DLD1 (cell line): ENCODE data around the gene COG7.
"Not testable (repeated sequence)": the region's sequence is repeated elsewhere in the genome, so short reads cannot be mapped to it uniquely, and the experiment has no call there.

Experiments used
- in situ Hi-C: cut with HindIII; loops from 2 replicates; pipeline ENCODE4 v1.10.0; 2017; ENCODE audit warnings: low sequenced_read_pairs

COG7 gene

DNA sequence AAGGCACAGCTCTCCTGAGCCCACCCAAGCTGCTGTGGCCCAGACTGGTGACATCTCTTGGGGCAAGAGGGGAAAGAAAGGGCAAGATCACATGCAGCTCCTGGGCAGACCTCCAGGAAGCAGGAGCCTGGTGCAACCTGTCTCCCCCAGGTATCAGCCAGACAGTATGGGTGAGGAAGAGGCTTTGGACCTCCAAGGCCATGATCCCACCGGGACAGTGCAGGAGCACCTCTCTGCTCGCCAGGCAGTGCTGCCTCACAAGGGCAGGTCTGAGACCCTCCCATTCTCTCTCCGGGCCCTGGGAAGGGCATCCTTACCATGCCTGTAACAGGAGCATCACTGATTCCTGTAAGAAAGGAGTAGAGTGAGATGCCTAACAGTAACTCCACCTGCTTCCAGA, 25.6 kb upstream of the COG7 start:
- in situ Hi-C loops = no loop called here

DNA sequence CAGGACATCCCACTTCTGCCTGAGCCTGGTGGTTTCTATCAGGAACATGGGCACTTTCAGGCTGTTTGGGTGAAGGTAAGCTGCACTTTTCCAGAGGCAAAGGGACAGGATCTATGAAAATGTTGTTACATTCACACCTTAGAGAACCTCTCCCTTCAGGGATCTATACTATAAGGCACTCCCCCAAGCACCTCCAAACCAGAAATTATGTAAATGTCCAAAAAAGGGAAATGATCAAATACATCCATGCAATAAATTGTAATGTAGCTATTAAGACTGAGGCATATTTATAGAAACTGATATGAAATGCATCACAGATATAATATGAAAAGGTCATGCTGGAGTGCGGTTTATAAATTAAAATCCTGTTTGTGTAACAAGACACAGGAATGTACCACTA, 23.3 kb upstream of the COG7 start:
- in situ Hi-C loops = no loop called here

DNA sequence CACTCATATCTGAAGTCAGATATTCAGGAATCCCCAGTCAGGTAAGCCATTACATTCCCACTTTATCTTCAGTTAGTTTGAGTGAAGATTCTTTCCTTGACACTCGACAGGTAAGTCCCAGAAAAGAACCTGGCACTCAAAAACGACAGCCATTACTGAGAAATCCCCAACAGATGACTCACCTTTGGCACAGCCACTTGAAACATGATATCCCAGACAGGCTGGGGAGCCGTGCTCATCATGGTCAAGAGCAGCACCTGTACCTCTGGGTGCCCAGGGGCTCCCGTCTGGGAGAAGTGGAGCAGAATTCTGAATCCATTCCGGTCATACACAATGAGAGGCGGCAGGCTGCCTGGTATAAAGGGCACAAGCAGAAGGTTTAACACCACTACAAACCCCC, 16.8 kb upstream of the COG7 start:
- in situ Hi-C loops = no loop called here

DNA sequence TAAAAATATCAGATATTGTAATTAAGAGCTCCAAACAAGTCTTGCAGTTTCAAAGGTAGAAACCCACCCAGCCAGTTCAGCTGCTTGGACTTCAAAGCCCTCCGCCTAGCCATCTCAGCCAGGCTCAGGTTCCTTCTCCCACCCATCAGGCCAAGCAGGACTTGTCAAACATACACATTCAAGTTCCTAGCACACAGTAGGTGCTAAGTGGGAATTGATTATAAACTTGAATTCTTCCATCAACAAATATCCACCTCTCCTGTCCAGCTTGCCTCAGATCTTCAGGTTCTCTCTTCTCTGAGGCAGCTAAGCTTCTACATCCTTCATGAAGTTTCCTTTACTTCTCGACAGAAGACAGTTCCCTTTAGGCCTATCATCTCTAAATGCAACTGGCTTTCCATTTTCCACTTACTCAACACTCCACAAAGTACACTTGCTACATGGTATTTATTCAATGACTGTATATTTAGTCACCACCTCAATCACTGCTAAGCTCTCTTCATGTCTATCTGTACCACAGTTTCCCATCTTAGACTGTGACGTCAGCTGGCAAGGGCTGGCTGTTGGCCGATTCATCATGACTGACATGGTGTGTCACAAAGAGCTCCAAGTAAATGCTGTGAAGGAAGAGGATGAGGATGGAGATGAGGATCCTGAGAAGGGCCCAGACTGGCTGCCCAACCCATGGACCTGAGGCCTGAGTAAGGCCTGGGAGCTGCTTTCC, 13.3 kb upstream of the COG7 start:
- in situ Hi-C loops = no loop called here

DNA sequence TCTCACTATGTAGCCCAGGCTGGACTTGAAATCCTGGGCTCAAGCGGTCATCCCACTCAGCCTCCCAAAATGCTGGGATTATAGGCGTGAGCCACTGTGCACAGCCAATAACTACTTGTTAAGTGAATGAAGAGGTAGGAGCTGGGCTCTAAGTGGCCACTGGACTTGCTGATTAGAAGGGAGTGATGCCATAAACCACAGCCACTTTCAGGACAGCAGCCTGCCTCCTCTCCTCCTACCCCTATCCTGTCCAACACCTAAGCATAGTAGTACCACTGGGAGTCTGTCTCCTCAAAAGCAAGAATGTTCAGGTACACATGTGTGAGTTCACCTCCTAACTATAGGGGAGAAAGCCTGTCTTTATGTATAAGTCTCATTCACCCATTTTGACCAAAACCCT, 12.2 kb upstream of the COG7 start:
- in situ Hi-C loops = no loop called here

DNA sequence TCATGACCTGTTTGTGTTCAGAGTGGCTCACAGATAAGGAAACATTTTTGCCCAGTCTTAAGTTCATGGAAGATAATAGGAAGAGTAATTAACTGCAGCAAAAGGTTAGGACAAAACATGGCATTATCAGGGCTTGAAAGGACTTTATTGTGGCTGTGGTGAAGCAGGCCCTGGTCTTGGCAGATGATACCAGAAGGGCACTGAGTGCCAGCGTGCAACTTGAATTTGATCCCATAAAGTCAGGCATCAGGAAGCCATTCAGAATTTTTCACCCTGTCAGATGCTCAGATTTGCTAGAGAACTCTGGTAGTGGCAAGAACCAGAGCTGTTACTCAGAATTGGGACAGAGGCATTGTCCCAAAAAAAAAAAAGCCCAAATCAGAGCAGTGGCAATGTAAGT, 11.2 kb upstream of the COG7 start:
- in situ Hi-C loops = no loop called here

DNA sequence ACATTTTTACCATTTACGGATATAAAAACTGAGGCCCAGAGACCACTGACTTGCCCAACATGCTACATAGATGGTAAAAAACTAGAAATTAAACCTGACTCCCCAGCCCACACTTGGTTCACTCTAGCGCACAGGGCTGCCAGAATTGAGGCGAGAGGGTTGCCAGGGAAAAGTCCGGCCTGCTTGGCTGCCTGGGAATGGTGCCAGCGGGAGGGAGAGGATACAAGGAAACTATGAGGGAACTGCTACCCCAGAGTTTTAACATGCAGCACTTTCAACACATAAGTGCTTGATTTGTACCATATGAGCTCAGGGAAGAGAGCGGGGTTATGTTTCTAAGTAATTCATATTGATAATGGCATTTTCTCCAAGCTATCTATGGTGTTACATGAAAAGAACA, 10.0 kb upstream of the COG7 start:
- in situ Hi-C loops = not testable (repeated sequence)

DNA sequence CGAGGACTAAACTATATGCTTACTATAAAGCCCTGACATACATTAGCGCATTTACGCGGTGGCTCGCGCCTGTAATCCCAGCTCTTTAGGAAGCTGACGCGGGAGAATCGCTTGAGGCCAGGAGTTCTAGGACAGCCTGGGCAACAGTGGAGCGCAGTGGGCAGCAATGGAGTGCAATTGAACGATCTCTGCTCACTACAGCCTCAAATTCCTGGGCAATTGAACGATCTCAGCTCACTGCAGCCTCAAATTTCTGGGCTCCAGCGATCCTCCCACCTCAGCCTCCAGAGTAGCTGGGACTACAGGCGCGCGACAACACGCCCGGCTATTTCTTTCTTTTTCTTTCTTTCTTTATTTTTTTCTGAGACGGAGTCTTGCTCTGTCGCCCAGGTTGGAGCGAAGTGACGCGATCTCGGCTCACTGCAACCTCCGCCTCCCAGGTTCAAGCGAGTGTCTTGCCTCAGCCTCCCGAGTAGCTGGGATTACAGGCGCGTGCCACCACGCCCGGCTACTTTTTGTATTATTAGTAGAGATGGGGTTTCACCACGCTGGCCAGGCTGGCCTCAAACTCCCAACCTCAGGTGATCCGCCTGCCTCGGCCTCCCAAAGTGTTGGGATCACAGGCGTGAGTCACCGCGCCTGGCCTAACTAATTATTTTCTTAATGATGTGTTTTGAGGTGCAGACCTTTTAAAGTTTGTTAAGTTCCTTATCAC, 506 bp upstream of the COG7 start:
- in situ Hi-C loops = no loop called here

DNA sequence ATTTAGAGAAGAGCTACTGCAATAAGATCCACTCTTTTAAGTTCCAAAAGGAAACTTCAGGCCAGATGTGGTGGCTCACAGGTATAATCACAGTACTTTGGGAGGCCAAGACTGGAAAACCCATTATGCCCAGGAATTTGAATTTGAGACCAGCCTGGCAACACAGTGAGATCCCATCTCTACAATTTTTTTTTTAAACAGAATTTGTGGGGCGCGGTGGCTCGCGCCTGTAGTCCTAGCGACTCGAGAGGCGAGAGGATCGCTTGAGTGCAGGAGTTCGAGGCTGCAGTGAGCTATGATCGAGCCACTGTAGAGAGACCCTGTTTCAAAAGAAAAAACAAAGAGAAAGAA, 793 bp downstream of the COG7 start:
- in situ Hi-C loops = no loop called here

DNA sequence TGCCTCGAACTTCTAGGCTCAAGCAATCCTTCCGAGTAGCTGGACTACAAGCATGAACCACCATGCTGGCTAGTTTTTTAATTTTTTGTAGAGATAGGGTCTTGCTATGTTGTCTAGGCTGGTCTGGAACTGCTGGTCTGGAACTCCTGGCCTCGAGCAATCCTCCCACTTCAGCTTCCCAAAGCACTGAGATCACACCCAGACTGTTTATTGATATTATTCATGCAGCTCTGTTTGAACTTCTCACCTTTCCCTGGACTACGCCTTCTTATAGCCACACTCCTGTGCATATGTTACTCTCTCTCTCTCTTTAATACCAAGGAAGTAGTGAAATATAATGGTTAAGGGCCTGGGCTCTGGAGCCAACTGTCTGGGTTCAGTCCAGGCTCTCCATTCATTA, 4.6 kb downstream of the COG7 start:
- in situ Hi-C loops = loop anchor here (25.0 kb wide), 1 partner anchor 261 kb away; the partner anchor contains the start of gene SCNN1G

DNA sequence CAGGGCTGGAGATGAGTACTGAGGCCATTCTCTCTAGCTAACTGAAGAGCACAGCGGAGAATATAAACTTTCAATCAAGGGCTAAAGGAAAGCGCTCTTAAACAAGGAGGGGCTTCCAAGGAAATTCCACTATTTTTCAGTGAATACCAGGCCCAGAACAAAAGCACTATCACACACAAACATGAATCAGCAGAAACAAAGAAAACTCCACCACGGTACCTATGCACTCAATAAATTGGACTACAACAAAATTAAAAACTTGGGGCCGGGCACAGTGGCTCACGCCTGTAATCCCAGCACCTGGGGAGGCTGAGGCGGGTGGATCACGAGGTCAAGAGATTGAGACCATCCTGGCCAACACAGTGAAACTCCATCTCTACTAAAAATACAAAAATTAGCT, 15.4 kb downstream of the COG7 start:
- in situ Hi-C loops = loop anchor here (25.0 kb wide), 1 partner anchor 250 kb away; the partner anchor contains the start of gene SCNN1G

DNA sequence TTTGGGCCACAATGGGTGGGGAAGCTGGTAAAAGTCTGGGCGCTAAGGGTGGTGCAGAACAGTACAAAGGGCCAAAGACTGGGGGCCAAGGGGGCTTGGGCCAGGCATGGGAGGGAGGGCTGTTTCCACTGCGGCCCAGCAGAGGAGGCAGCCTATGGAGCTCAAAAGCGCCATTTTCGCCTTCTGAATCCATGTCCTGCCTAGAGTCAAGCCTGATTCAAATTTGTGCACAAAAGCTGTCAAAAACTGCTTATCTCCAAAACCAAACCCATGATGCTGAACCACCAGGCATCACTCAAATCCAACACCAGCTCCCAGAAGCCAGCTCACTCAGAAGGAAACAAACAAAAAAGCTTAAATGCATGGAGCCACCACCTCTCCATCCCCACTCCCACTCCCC, 16.0 kb downstream of the COG7 start:
- in situ Hi-C loops = loop anchor here (25.0 kb wide), 1 partner anchor 250 kb away; the partner anchor contains the start of gene SCNN1G

DNA sequence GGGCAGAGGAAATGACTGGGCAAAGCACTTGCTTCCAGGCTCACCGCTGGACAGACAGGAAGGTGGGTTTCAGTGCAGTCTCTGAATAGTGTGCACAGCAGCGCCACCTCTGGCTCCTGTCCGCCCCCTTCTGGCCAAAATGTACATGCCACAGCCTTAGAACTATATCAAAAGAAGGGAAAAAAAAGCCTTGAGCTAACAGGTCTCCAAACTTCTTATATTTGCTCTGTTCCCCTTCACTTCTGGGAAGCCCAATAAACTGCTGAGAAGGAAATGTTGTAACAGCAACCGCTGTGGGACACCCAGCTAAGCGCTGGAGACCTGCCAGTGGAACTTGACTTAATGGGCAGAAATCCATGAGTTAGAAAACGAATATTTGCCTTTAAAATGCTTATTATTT, 17.5 kb downstream of the COG7 start:
- in situ Hi-C loops = loop anchor here (25.0 kb wide), 1 partner anchor 248 kb away; the partner anchor contains the start of gene SCNN1G

DNA sequence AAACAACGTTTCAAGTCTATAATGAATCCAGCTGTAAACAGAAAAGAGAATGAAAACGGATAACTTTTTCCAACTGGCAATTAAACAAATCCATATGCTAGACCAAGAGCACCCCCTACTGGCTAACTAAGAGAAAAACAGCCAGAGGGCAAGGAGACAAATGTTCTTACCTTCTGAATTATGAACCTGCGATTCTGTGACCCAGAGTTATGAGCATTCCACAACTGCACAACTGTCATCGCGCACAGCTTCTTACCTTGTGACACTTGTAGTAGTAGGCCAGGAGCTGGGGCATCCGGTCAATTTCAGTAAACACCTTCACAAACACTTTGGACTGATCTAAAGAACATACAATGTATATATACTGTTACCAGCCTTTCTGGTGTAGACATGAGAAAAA, 18.6 kb downstream of the COG7 start:
- in situ Hi-C loops = loop anchor here (25.0 kb wide), 1 partner anchor 247 kb away; the partner anchor contains the start of gene SCNN1G

DNA sequence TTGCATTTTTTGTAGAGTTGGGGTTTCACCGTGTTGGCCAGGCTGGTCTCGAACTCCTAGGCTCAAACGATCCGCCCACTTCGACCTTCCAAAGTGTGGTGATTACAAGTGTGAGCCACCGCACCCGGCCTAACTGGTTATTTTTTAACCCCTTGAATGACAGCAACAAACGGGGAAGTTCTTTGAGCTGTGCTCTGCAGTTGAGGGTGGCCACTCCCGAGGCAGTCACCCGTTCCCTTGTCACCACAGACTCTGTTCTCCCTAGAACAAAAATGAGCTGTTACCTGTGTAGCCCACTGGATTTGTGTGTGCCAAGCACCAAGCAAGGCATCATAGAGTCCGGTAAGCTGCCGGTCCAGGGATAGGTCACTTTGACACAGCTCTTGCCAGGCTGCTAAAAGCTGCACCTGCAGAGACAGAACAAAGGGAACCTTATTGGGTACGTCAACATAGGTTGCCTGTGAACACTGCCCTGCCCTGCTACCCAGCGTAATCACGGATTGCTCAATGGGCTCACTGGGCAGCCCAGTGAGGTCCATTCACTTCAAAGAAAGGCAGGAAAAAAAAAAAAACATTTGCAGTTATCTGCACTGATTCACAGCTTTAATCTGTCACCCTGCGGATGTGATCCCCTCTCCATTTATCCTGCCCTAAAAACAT, 19.6 kb downstream of the COG7 start:
- in situ Hi-C loops = loop anchor here (25.0 kb wide), 1 partner anchor 246 kb away; the partner anchor contains the start of gene SCNN1G

DNA sequence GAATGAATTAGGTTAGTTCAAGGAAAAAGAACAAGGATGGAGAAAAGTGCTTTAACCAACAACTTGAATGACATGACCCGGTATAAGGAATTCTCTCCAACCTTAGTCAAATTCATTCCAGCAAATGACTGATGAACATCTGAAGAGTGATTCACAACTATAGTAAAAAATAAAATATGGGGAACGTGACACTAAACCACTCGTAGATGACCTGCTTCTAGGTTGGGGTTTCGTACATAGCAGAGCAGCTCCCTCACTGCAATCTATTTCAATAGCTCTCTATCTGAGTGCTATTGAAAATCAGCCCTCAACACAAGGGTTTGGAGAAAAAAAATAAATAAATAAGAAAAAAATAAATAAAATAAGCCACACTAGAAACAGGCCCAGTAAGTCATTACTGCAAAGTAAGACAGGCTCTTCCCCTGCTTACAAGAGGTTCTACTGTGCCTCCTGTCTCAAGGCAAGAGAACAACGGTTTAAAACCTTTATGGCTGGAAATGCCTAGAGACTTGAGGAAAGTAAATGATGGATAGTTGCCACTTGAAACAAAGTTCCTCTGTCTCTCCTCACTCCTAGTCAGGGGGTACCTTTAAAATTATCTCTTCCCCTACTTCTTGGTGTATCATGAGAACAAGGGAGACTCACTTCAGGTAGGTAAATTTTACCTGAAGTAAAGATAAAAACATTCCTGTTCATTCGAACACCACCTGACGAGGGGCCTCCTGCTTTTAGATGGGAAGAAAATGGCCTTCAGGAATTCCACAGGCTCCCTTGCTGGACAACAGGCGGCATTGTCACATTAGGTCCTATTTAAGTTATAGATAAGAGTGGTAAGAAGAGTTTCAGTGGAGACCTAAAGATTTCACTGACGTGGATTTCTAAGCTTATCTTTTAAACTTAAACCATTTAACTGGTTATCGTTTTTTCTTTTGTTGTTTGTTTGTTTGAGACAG, 20.5 kb downstream of the COG7 start:
- in situ Hi-C loops = loop anchor here (25.0 kb wide), 1 partner anchor 245 kb away; the partner anchor contains the start of gene SCNN1G

DNA sequence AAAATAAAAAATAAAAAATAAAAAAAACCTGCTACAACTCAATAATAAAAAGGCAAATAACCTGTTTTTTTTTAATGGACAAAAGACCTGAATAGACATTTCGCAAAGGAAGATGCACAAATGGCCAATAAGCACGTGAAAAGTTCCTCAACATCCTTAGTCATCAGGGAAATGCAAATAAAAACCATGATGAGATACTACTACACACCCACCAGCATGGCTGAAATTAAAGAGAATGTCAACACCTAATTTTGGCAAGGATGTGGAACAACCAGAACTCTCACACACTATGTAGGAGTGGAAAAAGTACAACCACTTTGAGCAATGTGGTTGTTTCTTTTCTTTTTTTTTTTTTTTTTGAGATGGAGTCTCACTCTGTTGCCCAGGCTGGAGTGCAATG, 24.6 kb downstream of the COG7 start:
- in situ Hi-C loops = loop anchor here (25.0 kb wide), 1 partner anchor 241 kb away; the partner anchor contains the start of gene SCNN1G

DNA sequence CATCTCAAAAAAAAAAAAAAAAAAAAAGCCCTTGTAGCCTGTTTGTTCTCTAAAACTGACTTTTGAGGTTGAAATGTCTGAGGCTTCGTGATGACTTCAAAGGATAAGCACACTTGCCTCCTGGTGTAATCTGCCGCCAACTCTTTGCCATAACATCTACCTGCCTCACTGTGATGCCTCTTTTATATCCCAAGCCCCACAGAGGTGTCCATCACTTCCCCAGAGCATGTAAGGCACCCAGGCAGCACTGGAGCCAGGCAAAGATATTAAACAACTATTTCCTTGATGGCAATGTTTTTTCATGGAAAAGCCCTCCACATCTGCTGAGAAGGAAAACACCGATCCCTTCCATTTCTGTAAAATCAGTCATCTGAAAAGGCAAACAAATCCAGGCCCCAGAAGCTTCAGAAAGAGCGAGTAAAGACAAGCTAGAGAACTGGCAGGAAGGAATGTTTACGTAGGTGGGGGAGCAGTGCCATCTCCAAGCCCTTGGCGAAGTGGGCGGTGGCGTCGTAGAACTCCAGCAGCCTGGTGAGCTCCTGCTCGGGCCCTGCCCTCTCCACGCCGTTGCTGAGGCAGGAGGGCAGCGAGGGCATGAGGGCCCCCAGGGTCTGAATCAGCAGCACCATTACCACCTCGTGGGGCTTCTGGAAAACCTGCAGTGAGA, 28.6 kb downstream of the COG7 start:
- in situ Hi-C loops = loop anchor here (5.0 kb wide), 1 partner anchor 37 kb away; no protein-coding TSS in a partner anchor

DNA sequence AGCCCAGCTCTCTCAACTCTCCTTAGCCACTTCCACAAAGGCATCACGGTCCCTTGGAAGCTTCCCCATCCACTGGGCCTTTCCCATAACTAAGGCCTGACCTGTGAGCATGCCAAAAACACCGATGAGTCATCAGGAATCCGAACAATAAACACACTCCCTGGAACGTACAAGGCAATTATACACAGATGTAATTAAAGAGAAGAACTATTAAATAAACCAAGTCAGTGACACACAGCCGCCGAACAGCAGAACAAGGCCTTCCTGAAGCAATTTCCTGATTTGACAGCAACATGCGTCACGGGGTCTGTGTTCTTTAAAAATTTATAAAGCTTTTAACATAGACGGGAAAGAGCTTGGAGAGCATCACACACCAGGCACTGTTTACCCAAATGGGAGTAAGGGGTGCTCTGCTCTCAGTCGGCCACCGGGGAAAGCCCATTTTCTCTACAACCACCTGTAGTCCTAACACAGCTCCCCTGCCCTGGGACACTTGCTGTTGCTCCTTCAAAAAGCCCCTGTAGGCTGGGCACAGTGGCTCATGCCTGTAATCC, 29.4 kb downstream of the COG7 start:
- in situ Hi-C loops = loop anchor here (5.0 kb wide), 1 partner anchor 36 kb away; no protein-coding TSS in a partner anchor
